NCI-H460 (cell line): Measurements from ENCODE around the gene ITGB2. TPM values are rescaled to one million over a fixed set of nuclear protein-coding genes. Genes with fewer than 3 reads are reported as not detected.
"Not testable (repeated sequence)": the region's sequence is repeated elsewhere in the genome, so short reads cannot be mapped to it uniquely, and the experiment has no call there.

Source experiments
- DNase-seq: peaks from one replicate; pipeline ENCODE4 v3.0.0-alpha.2; 2016; ENCODE audit warnings: low read depth; ENCODE audit errors: extremely low read depth
- total RNA-seq: library from RNA; depleted of rRNA; stranded (reverse); fragments of >200 nt; shearing (Covaris generic); gene quantifications from 2 replicates; pipeline ENCODE4 v1.2.3, GENCODE V29; 2014

Gene ITGB2
- total RNA-seq, 1 experiment from 2014 or later = 0.92 TPM

- DNase-seq = no peak
Observed at GRCh38 chr21:44927587-44928461, 7.1 kb upstream of the ITGB2 start.

- no peak for DNase-seq
Observed at GRCh38 chr21:44927259-44927586, 6.5 kb upstream of the ITGB2 start.

- DNase-seq = no peak
Observed at GRCh38 chr21:44926331-44927101, 5.8 kb upstream of the ITGB2 start.

DNA sequence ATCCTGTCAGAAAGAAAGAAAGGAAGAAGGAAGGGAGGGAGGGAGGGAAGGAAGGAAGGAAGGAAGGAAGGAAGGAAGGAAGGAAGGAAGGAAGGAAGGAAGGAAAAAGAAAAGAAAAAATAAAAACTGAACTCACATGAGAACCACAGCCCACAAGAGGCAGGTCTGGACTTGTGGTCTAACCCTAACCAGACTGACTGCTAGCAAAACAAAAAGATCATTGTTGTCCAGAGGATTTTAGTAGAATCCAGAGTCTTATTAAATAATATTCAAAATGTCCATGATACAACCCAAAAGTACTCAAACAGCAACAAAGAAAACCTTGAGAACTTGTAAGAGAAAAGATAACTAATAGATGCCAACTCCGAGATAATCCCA is 4.7 kb upstream of the ITGB2 start:
- DNase-seq = no peak

DNA sequence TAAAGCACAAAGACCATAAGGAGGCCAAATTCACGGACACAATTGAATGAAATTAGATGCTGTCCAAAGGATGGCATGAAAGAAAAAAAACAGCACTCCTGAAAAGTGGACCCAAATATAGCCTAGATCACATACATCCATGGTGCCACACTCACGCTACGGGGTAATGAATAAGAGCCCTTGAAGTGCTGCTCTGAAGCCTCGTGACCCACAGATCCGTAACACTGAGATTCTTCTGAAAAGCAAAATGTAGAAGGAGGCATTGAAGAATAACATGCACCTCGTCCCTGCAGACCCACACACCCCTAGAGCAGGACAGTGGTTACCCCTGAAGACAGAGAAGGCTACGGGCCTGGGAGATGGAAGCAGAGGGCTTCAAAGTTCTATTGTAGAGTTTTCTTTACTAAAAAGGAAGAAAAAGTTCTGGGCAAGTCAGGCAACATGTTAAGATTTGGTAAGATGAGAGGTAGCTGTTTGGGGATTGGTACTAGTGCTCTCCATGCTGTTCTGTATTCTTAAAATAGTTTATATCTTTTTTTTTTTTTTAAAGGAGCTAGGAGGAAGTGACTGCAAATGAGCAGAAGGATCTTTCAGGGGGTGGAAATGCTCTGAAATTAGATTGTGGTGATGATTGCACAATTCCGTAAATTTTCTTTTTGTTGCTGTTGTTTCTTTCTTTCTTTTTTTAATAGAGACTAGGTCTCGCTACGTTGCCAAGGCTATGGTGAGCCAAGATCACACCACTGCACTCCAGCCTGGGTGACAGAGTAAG is 4.1 kb upstream of the ITGB2 start:
- DNase-seq = no peak

GRCh38 chr21:44923480-44924084 is 2.9 kb upstream of the ITGB2 start:
- DNase-seq = no peak

DNA sequence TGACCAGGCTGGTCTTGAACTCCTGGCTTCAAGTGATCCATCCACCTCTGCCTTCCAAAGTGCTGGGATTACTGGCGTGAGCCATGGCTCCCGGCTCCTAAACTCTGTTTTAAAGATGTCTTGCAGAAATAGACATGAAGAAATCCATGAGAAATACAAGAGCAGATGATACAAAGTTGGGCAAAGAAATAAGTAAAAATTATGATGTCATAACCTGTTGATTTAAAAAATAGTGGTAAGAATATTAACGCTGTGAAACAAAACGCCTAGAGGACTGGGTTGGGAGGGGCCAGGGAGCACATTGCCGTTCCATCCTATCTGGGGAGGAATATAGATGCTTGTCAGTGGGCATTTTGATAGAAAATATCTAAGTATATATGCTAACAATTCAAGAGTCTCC is 1.2 kb upstream of the ITGB2 start:
- DNase-seq = no peak

DNA sequence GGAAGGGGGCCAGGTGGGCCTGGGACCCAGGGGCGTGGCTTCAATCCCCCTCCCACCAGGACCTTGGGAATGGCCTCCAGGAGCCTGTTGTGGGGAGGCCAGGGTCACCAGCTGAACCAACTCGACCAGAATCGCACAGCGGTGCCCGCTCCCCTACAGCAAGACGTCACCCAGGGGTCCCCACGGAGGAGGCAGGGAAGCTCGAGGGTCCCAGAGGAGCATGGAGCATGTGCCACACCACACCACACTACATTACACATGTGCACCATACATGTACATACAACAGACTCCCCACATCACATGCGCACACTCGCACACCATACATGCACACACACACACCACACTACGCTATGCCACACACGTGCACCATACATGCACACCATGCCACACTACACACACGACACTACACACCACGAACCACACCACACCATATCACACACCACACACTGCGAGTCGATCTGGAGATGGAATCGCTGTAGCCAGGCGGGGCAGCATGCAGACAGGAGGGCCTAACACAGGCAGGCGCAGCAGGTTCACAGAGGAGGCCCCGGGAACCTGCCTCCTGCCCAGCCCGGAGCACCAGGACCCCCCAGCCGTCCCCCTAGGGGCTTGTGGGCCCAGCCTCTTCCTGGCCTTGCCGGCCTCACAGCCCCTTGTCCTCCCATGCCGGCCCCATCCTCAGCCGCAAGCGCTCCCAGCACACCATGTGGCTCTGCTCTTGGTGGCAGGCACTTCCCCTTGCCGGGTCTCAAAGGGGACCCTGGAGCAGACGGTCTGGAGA is 596 bp downstream of the ITGB2 start:
- DNase-seq = no peak

GRCh38 chr21:44919111-44919912 is 1.4 kb downstream of the ITGB2 start:
- no peak for DNase-seq

DNA sequence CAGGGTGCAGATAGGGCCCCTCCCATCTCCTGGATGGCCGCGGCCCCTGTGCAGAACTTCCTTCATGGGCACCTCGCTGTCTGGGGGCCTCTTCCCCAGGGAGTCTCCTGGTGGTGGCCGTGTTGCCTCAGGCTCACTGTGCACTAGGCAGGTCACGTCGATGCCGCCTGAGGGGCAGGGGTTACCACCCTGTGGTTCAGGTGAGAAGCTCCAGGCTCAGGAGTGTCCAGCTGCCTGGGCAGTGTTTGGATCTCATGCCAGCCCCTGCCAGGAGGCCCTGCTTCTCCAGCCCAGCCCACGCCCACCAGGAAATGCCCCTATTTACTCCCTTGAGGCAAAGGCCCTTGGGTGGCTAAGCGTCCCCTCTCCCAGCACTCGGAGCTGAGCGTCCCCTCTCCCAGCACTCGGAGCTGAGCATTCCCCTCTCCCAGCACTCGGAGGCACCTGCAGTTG is 2.1 kb downstream of the ITGB2 start:
- no peak for DNase-seq

DNA sequence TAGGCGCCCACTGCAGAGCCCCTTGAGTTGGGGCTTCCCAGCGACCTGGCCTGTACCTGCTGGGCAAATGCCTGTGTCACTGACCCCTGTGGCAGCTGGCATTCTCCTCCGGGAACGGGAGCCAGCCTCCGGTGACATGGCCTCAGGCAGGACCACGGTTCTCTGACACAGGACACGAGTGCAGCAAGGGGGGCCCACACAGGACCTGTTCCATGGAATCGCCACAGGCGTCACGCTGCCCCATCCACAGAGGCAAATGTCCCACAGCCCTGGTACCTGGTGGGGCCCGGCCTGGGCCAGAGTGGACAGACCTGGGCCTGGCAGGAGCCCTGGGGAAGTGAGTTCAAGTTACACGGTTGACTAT is 2.6 kb downstream of the ITGB2 start:
- no peak for DNase-seq

- no peak for DNase-seq
Observed at GRCh38 chr21:44917446-44918106, 3.1 kb downstream of the ITGB2 start.

GRCh38 chr21:44916965-44917364 is 3.7 kb downstream of the ITGB2 start:
- DNase-seq = no peak

DNA sequence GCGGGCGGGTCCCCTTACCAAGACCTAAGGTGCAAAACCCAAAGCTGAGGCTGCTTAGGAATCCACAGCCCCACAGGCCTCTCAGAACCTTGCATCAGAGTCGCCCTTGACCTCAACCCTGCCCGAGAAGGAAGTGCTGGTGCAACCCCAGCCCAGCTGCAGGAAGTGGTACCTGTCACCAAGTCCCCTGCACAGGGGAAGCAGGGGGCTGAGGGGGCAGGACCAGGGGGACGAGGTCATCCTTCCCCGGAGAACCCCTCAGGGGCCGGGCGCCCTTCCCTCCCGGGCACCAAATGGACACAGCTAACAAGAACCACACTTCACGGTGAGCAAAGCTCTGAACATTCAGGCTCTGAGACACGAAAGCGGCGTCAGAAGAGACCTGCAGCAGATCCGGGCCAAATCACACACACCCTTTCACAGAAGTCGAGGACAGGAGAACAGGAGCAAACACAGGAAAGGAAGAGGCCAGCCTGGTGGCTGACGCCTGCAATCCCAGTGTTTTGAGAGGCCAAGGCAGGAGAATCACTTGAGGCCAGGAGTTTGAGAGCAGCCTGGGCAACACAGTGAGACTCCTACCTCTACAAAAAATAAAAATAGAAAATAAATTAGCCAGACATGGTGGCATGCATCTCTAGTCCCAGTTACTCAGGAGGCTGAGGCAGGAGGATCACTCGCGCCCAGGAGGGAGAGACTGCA is 6.4 kb downstream of the ITGB2 start:
- DNase-seq = no peak

- no peak for DNase-seq
Observed at GRCh38 chr21:44913425-44914175, 7.1 kb downstream of the ITGB2 start.

DNA sequence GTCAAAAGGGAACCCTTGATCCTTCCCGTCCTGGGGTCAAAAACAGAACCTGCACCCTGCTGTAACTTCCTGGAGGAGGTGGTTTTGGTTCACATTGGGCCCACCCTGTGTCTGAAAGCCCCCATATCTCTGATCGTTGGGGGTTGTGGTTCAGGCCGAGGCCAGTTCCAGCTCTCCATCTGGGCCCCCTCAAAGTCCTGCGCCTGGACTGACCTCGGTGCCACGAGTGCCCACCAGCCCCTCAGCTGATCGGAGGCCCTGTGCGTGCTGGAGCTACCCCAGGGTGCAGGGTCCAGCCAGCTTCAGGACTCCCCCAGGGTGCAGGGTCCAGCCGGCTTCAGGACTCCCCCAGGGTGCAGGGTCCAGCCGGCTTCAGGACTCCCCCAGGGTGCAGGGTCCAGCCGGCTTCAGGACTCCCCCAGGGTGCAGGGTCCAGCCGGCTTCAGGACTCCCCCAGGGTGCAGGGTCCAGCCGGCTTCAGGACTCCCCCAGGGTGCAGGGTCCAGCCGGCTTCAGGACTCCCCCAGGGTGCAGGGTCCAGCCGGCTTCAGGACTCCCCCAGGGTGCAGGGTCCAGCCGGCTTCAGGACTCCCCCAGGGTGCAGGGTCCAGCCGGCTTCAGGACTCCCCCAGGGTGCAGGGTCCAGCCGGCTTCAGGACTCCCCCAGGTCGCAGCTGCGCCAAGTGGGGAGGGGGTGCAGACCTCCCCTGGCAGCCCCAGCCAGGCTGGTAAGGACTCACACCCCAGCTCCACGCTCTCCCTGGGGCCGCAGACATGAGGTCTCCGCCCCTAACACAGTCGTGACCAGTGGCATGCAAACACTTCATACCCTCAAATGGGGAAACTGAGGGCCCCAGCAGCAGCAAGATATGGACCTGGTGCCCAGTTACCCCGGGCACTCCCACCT is 7.9 kb downstream of the ITGB2 start:
- not testable (repeated sequence) for DNase-seq

DNA sequence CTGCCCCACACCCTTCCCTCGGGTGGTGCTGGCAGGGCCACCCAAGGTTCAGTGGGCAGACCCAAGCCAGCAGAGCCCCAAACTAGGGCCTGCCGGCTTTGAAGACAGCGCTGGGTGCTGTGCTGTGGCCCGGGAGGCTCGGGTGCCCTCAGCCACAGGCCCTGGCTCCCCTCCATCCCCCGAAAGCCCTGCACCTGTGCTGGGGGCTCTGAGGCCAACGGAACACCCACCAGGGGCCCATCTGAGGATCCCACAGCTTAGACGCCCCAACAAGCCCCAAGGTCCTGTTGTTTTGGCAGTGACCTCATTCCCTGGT is 8.6 kb downstream of the ITGB2 start:
- DNase-seq = no peak
